Endothelial cell of umbilical vein (primary cell): ENCODE measurements around the gene ZNF791. TPM values are rescaled to one million over a fixed set of nuclear protein-coding genes. Genes with fewer than 3 reads are reported as not detected.

ENCODE experiments used
- BruUV-seq: library from RNA; stranded (reverse); fragments of 400-500 nt; replicated peaks from 2 replicates; lab custom pipeline; 2021; lab: Mats Ljungman, UMichigan
- CTCF ChIA-PET: fragments of 300-600, 350-600 bp; sonication (Branson Sonifier 250); formaldehyde crosslinking; loops from one replicate; lab custom pipeline; 2021; ENCODE audit warnings: antibody characterized with exemption, inconsistent platforms; lab: Charles Lee
- POLR2A ChIA-PET: fragments of 300-600, 350-600 bp; sonication (Branson Sonifier 250); formaldehyde crosslinking; loops from one replicate; lab custom pipeline; 2021; ENCODE audit warnings: antibody characterized with exemption, inconsistent platforms; lab: Charles Lee
- DNase-seq: peaks from one replicate; pipeline ENCODE4 v3.0.0-alpha.2; 2011; ENCODE audit warnings: low read depth, low spot score
- FAIRE-seq: peaks from 2 replicates; lab custom pipeline; 2011; peaks lifted over from hg19 to GRCh38; lab: Jason Lieb, UNC
- H2AFZ ChIP-seq: 2 replicates; pipeline ENCODE4 v1.6.0; 2012; ENCODE audit warnings: low read depth, low read length, control low read depth, inconsistent platforms
- H3K27ac ChIP-seq: 2 replicates; pipeline ENCODE4 v1.5.1; 2011; ENCODE audit warnings: low read depth, mild to moderate bottlenecking, control low read depth, low read length, moderate library complexity; ENCODE audit not compliant: insufficient read depth
- H3K27me3 ChIP-seq, 2 experiments: 2 replicates each; pipeline versions ENCODE4 v1.6.0 to v1.6.1; 2011; ENCODE audit warnings: low read length in 2 of 2, mixed read lengths in 1 of 2; ENCODE audit not compliant: control insufficient read depth in 2 of 2, insufficient read depth in 2 of 2
- H3K36me3 ChIP-seq, 2 experiments: 2 replicates in 1 of 2; 3 replicates in 1 of 2; pipeline ENCODE4 v1.5.1; 2011; ENCODE audit warnings: low read length in 2 of 2, mild to moderate bottlenecking in 1 of 2, moderate library complexity in 1 of 2; ENCODE audit not compliant: control insufficient read depth in 2 of 2, insufficient read depth in 2 of 2; ENCODE audit errors: extremely low read depth in 1 of 2
- H3K4me1 ChIP-seq: 3 replicates; pipeline ENCODE4 v1.5.1; 2011; ENCODE audit warnings: mild to moderate bottlenecking, low read length; ENCODE audit not compliant: control insufficient read depth, insufficient read depth; ENCODE audit errors: extremely low read depth
- H3K4me2 ChIP-seq: 2 replicates; pipeline ENCODE4 v1.6.1; 2011; ENCODE audit warnings: low read length, control low read depth, mixed read lengths; ENCODE audit not compliant: insufficient read depth
- H3K4me3 ChIP-seq, 3 experiments: fragments of 200-600 bp in 1 of 3; sonication (generic), shearing (Covaris generic) in 1 of 3; replicated peaks in 1 of 3; 2 replicates each; pipeline ENCODE4 v1.5.1; 2011 to 2016; ENCODE audit warnings: control low read depth in 3 of 3, low read length in 3 of 3, mild to moderate bottlenecking in 2 of 3, inconsistent platforms in 1 of 3, low read depth in 1 of 3, moderate library complexity in 1 of 3; ENCODE audit not compliant: insufficient read depth in 1 of 3
- H3K79me2 ChIP-seq: 2 replicates; pipeline ENCODE4 v1.6.0; 2012; ENCODE audit warnings: low read length, inconsistent platforms; ENCODE audit not compliant: control insufficient read depth, insufficient read depth
- H3K9ac ChIP-seq: replicated peaks from 2 replicates; pipeline ENCODE3; 2011; ENCODE audit warnings: low read length, control low read depth; ENCODE audit not compliant: insufficient read depth; ENCODE audit errors: extremely low read depth
- H3K9me1 ChIP-seq: replicated peaks from 3 replicates; pipeline ENCODE4 v1.6.0; 2011; ENCODE audit warnings: mild to moderate bottlenecking, low read length; ENCODE audit not compliant: control insufficient read depth, insufficient read depth; ENCODE audit errors: extremely low read depth
- H3K9me3 ChIP-seq: replicated peaks from 2 replicates; pipeline ENCODE4 v1.5.1; 2012; ENCODE audit warnings: low read length, inconsistent platforms; ENCODE audit not compliant: control insufficient read depth, insufficient read depth
- H4K20me1 ChIP-seq: replicated peaks from 2 replicates; pipeline ENCODE3; 2011; ENCODE audit warnings: mild to moderate bottlenecking, low read length; ENCODE audit not compliant: control insufficient read depth, insufficient read depth; ENCODE audit errors: extremely low read depth
- EZH2 ChIP-seq: IDR thresholded peaks from 2 replicates; pipeline ENCODE4 v1.6.1; 2012; ENCODE audit warnings: borderline replicate concordance, low read depth, mild to moderate bottlenecking, moderate library complexity, low read length, inconsistent platforms; ENCODE audit not compliant: severe bottlenecking
- FOS ChIP-seq: IDR thresholded peaks from 2 replicates; pipeline ENCODE4 v1.6.1; 2011; ENCODE audit warnings: mild to moderate bottlenecking, low read length, moderate library complexity, borderline replicate concordance; ENCODE audit not compliant: insufficient read depth
- GATA2 ChIP-seq: IDR thresholded peaks from 2 replicates; pipeline ENCODE4 v1.7.0; 2011; ENCODE audit warnings: low read depth, mild to moderate bottlenecking, moderate library complexity, mixed read lengths, low read length; ENCODE audit not compliant: insufficient read length, insufficient read depth
- JUN ChIP-seq: IDR thresholded peaks from 2 replicates; pipeline ENCODE4 v1.6.1; 2011; ENCODE audit warnings: borderline replicate concordance, low read depth; ENCODE audit not compliant: insufficient read length, insufficient read depth
- MYC ChIP-seq: IDR thresholded peaks from one replicate; pipeline ENCODE4 v1.6.1; 2011; ENCODE audit warnings: mild to moderate bottlenecking, low read depth, low read length
- POLR2A ChIP-seq: IDR thresholded peaks from 2 replicates; pipeline ENCODE4 v1.6.1; 2012; ENCODE audit warnings: low read depth, mild to moderate bottlenecking, control low read depth, low read length
- POLR2AphosphoS5 ChIP-seq: IDR thresholded peaks from 2 replicates; pipeline ENCODE4 v1.6.1; 2012; ENCODE audit warnings: low read depth, mild to moderate bottlenecking, control low read depth, low read length, moderate library complexity; ENCODE audit not compliant: insufficient read depth
- dilution Hi-C: fragments of 300-500 bp; cut with MboI; formaldehyde crosslinking; loops from one replicate; pipeline ENCODE4 v1.15.0; 2019; ENCODE audit warnings: low sequenced_read_pairs; ENCODE audit not compliant: extremely low pct_ligation_motif_present
- intact Hi-C: fragments of 100-400 bp; cut with micrococcal nuclease; formaldehyde crosslinking; loops from one replicate; pipeline ENCODE4 v1.10.0; 2022
- polyA plus RNA-seq, 4 experiments: library from polyadenylated mRNA; depleted of rRNA in 3 of 4; stranded (reverse) in 3 of 4; unstranded in 1 of 4; fragments of >200 nt; gene quantifications; 2 replicates each; pipeline versions ENCODE4 v1.2.1 to v1.2.3, GENCODE V29; 2011 to 2012; ENCODE audit warnings: missing spikeins in 1 of 4
- total RNA-seq: library from RNA; stranded (reverse); gene quantifications from 2 replicates; pipeline ENCODE4 v1.2.3, GENCODE V29; 2021
- TF ChIP-seq, protein P1 (sequence below), 2 donors: IDR thresholded peaks; 1 replicate in 1 of 2; 2 replicates in 1 of 2; pipeline ENCODE4 v1.5.1; 2011; ENCODE audit warnings: low read length in 2 of 2, mild to moderate bottlenecking in 2 of 2, moderate library complexity in 2 of 2, control low read depth in 1 of 2, inconsistent platforms in 1 of 2, low read depth in 1 of 2; ENCODE audit not compliant: insufficient read depth in 1 of 2; ENCODE audit errors: extremely low read depth in 1 of 2
- TF ChIP-seq, protein P2 (sequence below): IDR thresholded peaks from 2 replicates; pipeline ENCODE4 v1.6.1; 2011; ENCODE audit not compliant: insufficient read depth, insufficient read length

The ZNF791 gene
- total and polyA plus RNA-seq, 2 donors (not counting 3 experiments of a cell fraction or from before 2014, with no cell fraction given), result 8.3 to 21.8 TPM

DNA sequence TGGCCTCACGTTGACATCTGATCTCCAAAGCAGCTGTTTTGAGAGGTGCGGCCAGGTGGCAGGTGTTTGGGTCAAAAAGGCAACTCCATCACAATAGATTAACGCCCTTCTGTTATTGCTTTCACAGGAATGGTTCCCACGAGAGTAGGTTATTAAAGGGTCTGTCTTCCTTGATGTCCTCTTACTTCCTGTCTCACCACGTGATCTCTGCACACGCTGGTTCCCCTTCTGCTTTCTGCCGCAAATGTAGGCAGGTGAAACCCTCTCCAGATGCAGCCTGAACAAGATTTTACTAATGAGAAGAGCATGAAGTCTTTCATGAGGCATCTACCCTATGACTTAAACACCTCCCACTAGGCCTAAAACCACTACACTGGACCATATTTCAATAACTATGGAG lies 36.7 kb upstream of the ZNF791 start:
- BruUV-seq, result no TSS peak
- intact Hi-C loops, result no loop called here
- H3K4me2 ChIP-seq, result no peak overlapping the region
- DNase-seq (no peak), FAIRE-seq (no peak)
- CTCF ChIA-PET, result interaction anchor here (1.6 kb wide), 1 partner anchor 98 kb away, joined by 4 read pairs; no protein-coding TSS in a partner anchor
- H2AFZ ChIP-seq, result no peak overlapping the region
- no peaks in the 10 kb centered on the region for H3K79me2 ChIP-seq
- TF ChIP-seq POLR2A (no peak), FOS (no peak), JUN (no peak), MYC (no peak), GATA2 (no peak), EZH2 (no peak), POLR2AphosphoS5 (no peak)
- TF ChIP-seq, protein P1, sequence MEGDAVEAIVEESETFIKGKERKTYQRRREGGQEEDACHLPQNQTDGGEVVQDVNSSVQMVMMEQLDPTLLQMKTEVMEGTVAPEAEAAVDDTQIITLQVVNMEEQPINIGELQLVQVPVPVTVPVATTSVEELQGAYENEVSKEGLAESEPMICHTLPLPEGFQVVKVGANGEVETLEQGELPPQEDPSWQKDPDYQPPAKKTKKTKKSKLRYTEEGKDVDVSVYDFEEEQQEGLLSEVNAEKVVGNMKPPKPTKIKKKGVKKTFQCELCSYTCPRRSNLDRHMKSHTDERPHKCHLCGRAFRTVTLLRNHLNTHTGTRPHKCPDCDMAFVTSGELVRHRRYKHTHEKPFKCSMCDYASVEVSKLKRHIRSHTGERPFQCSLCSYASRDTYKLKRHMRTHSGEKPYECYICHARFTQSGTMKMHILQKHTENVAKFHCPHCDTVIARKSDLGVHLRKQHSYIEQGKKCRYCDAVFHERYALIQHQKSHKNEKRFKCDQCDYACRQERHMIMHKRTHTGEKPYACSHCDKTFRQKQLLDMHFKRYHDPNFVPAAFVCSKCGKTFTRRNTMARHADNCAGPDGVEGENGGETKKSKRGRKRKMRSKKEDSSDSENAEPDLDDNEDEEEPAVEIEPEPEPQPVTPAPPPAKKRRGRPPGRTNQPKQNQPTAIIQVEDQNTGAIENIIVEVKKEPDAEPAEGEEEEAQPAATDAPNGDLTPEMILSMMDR (IDR thresholded peaks at IDR 0.05; ENCODE audit: extremely low read depth in 1 of 2, insufficient read depth in 1 of 2, low read depth in 1 of 2, low read length in 2 of 2), result no peak
- TF ChIP-seq, protein P2, sequence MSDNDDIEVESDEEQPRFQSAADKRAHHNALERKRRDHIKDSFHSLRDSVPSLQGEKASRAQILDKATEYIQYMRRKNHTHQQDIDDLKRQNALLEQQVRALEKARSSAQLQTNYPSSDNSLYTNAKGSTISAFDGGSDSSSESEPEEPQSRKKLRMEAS, result no peak
- peaks cover 0 to 2% of the 10 kb centered on the region in 2 experiments for H3K36me3 ChIP-seq
- H3K27me3 ChIP-seq, result no peaks in the 10 kb centered on the region
- no peaks in the 10 kb centered on the region for H3K9me3 ChIP-seq
- H3K4me3 ChIP-seq, result no peak overlapping the region
- POLR2A ChIA-PET, result no interaction called here
- H4K20me1 ChIP-seq, result no peaks in the 10 kb centered on the region
- dilution Hi-C loops, result no loop called here
- no peak overlapping the region for H3K27ac ChIP-seq
- H3K9ac ChIP-seq, result no peak overlapping the region
- no peaks in the 10 kb centered on the region for H3K9me1 ChIP-seq
- no peaks in the 10 kb centered on the region for H3K4me1 ChIP-seq
